HepG2 (cell line): ENCODE measurements around the gene MTCP1. TPM values are rescaled to one million over a fixed set of nuclear protein-coding genes. Genes with fewer than 3 reads are reported as not detected.

ENCODE experiments used
- AGO2 ChIP-seq: fragments of 200-400 bp; formaldehyde crosslinking; optimal IDR thresholded peaks from 2 replicates; pipeline ENCODE3; 2017; ENCODE audit warnings: mild to moderate bottlenecking, low read depth, low read length, moderate library complexity
- ARID4A ChIP-seq: sonication (generic); formaldehyde crosslinking; IDR thresholded peaks from 2 replicates; pipeline ENCODE4 v1.5.0; 2020; ENCODE audit warnings: mild to moderate bottlenecking, missing genetic modification reagents, borderline replicate concordance
- CREB1 ChIP-seq, 2 experiments: fragments of 450-650 bp in 1 of 2; IDR thresholded peaks; 2 replicates each; pipeline ENCODE4 v1.6.1; 2016 to 2017; ENCODE audit warnings: control low read depth in 1 of 2, mild to moderate bottlenecking in 1 of 2, missing compliant biosample characterization in 1 of 2, missing genetic modification characterization in 1 of 2
- ETV5 ChIP-seq: IDR thresholded peaks from 2 replicates; pipeline ENCODE4 v1.6.1; 2018; ENCODE audit warnings: missing biosample characterization, missing genetic modification reagents, inconsistent platforms, borderline replicate concordance
- GLI4 ChIP-seq: sonication (generic); formaldehyde crosslinking; IDR thresholded peaks from 2 replicates; pipeline ENCODE4 v1.5.1; 2020; ENCODE audit warnings: missing genetic modification reagents, mild to moderate bottlenecking, moderate library complexity, borderline replicate concordance
- GMEB1 ChIP-seq: sonication (generic); formaldehyde crosslinking; IDR thresholded peaks from 2 replicates; pipeline ENCODE4 v1.5.1; 2020; ENCODE audit warnings: missing genetic modification reagents, mild to moderate bottlenecking, borderline replicate concordance
- HDAC6 ChIP-seq: fragments of 200-600 bp; sonication (generic); IDR thresholded peaks from 2 replicates; pipeline ENCODE4 v1.7.0; 2017; ENCODE audit warnings: mild to moderate bottlenecking, antibody characterized with exemption, low read length, low read depth
- HNRNPLL ChIP-seq: fragments of 200-400 bp; formaldehyde crosslinking; IDR thresholded peaks from 2 replicates; pipeline ENCODE4 v1.6.1; 2017; ENCODE audit warnings: mild to moderate bottlenecking, low read depth, low read length; ENCODE audit not compliant: poor library complexity, severe bottlenecking
- KLF11 ChIP-seq: IDR thresholded peaks from 2 replicates; pipeline ENCODE4 v1.6.1; 2016; ENCODE audit warnings: missing compliant biosample characterization
- MTERF4 ChIP-seq: sonication (generic); formaldehyde crosslinking; IDR thresholded peaks from 2 replicates; pipeline ENCODE4 v1.8.0; 2023; ENCODE audit warnings: mild to moderate bottlenecking, missing genetic modification reagents
- POLR2A ChIP-seq, 2 experiments: IDR thresholded peaks; 2 replicates each; pipeline ENCODE4 v1.6.1; 2011; ENCODE audit warnings: low read depth in 2 of 2, low read length in 2 of 2, mild to moderate bottlenecking in 1 of 2, moderate library complexity in 1 of 2; ENCODE audit not compliant: insufficient read depth in 1 of 2
- U2AF1 ChIP-seq: fragments of 200-400 bp; formaldehyde crosslinking; optimal IDR thresholded peaks from 2 replicates; pipeline ENCODE3; 2017; ENCODE audit warnings: mild to moderate bottlenecking, low read depth, low read length
- XRCC5 ChIP-seq: fragments of 200-400 bp; formaldehyde crosslinking; optimal IDR thresholded peaks from 2 replicates; pipeline ENCODE3; 2017; ENCODE audit warnings: mild to moderate bottlenecking, low read length
- YEATS2 ChIP-seq: sonication (generic); formaldehyde crosslinking; IDR thresholded peaks from 2 replicates; pipeline ENCODE4 v1.4.0; 2020; ENCODE audit warnings: missing genetic modification reagents, borderline replicate concordance
- ZBTB2 ChIP-seq: sonication (generic); formaldehyde crosslinking; IDR thresholded peaks from 2 replicates; pipeline ENCODE4 v1.8.0; 2022; ENCODE audit warnings: low read depth, missing genetic modification reagents
- ZFP82 ChIP-seq: sonication (generic); formaldehyde crosslinking; IDR thresholded peaks from 2 replicates; pipeline ENCODE4 v1.5.1; 2020; ENCODE audit warnings: mild to moderate bottlenecking, missing genetic modification reagents, borderline replicate concordance
- ZFX ChIP-seq: sonication (generic); formaldehyde crosslinking; IDR thresholded peaks from 2 replicates; pipeline ENCODE4 v1.4.0; 2020; ENCODE audit warnings: mild to moderate bottlenecking, low read depth, missing genetic modification reagents, moderate library complexity
- ZNF563 ChIP-seq: sonication (generic); formaldehyde crosslinking; IDR thresholded peaks from 2 replicates; pipeline ENCODE4 v1.8.0; 2022; ENCODE audit warnings: mild to moderate bottlenecking, moderate library complexity, missing genetic modification reagents
- ZNF569 ChIP-seq: sonication (generic); formaldehyde crosslinking; IDR thresholded peaks from 2 replicates; pipeline ENCODE4 v1.5.0; 2020; ENCODE audit warnings: mild to moderate bottlenecking, missing genetic modification reagents, moderate library complexity, borderline replicate concordance
- ZNF772 ChIP-seq: sonication (generic); formaldehyde crosslinking; IDR thresholded peaks from 2 replicates; pipeline ENCODE4 v1.5.0; 2020; ENCODE audit warnings: mild to moderate bottlenecking, missing genetic modification reagents
- polyA plus RNA-seq, 8 experiments: library from polyadenylated mRNA; depleted of rRNA in 3 of 8; stranded (reverse) in 7 of 8; unstranded in 1 of 8; fragments of >200 nt; fragmentation: Illumina TruSeq in 4 of 8; extraction: Trizol in 4 of 8; gene quantifications; 2 replicates each; pipeline versions ENCODE4 v1.2.1 to v1.2.3, GENCODE V29; 2011 to 2016; ENCODE audit warnings: low read depth in 4 of 8, missing spikeins in 1 of 8, mixed read lengths in 1 of 8; ENCODE audit not compliant: insufficient read depth in 1 of 8
- total RNA-seq, 5 experiments: library from RNA; depleted of rRNA; stranded (reverse); fragments of >200 nt; fragmentation: Illumina TruSeq; extraction: Trizol; gene quantifications; 2 replicates each; pipeline ENCODE4 v1.2.3, GENCODE V29; 2016; ENCODE audit warnings: low read depth in 1 of 5

The MTCP1 gene
- total and polyA plus RNA-seq, 2 of the 13 experiments (the other 11 are each of a cell fraction or from before 2014, with no cell fraction given): 5.1 to 18.9 TPM

- peak; percentile 44; the same call in 1 of the 2 replicates for TF ChIP-seq YEATS2
- TF ChIP-seq ARID4A (CRISPR knock-in tag): peak; percentile 50; the same call in 1 of the 2 replicates
- peak; percentile 75 for TF ChIP-seq GMEB1 (CRISPR knock-in tag)
- no peak for TF ChIP-seq KLF11 (CRISPR knock-in tag)
- no peak for TF ChIP-seq GLI4
- peak; percentile 77 for TF ChIP-seq CREB1 (IDR thresholded peaks at IDR 0.05)
- no peak; the same call in 1 of the 2 replicates for TF ChIP-seq CREB1 (CRISPR knock-in tag; IDR thresholded peaks at IDR 0.05)
- peak; percentile 13 for TF ChIP-seq XRCC5
- peak; percentile 75 for TF ChIP-seq HNRNPLL
- peak; percentile 39; the same call in 1 of the 2 replicates for TF ChIP-seq ZNF563 (CRISPR knock-in tag)
- no peak for TF ChIP-seq U2AF1
- TF ChIP-seq ZFX (CRISPR knock-in tag): peak; percentile 81
- peak; percentile 63; the same call in 1 of the 2 replicates for TF ChIP-seq MTERF4 (CRISPR knock-in tag)
- peak; percentile 76; the same call in 1 of the 2 replicates for TF ChIP-seq ZNF772 (CRISPR knock-in tag)
- TF ChIP-seq HDAC6: no peak
- peak; percentile 67 to 83 for TF ChIP-seq POLR2A (IDR thresholded peaks at IDR 0.05; ENCODE audit: insufficient read depth in 1 of 2, low read depth in 2 of 2, low read length in 2 of 2)
- peak; percentile 85 for TF ChIP-seq ETV5 (CRISPR knock-in tag)
- no peak for TF ChIP-seq ZNF569
- peak; percentile 42 for TF ChIP-seq AGO2
- TF ChIP-seq ZFP82 (CRISPR knock-in tag): 0 out of 2 replicates have a peak, but pooled peaks have one; percentile 27
- peak; percentile 85 for TF ChIP-seq ZBTB2
Measured at GRCh38 chrX:155026727-155027508, 44.0 kb downstream of the MTCP1 start, which contains the start of gene FUNDC2 (continued).
